ENCODE results near the gene TTL. TPM values are rescaled to one million over a fixed set of nuclear protein-coding genes. Genes with fewer than 3 reads are reported as not detected.
A peak's percentile ranks its signal among the peaks of the same experiment; 100 is the strongest.

The TTL gene
- total RNA-seq, 1 experiment from 2014 or later, result 31.4 TPM

- H3K27ac ChIP-seq (ENCODE audit: low read length), result no peak overlapping the region
Measured at GRCh38 chr2:112462178-112462577, 19.8 kb upstream of the TTL start.

GRCh38 chr2:112463256-112463655 is 18.7 kb upstream of the TTL start:
- TF ChIP-seq CTCF (conservative IDR thresholded peaks at IDR 0.05; ENCODE audit: low read depth, low read length) (no peak), EZH2phosphoT487 (IDR thresholded peaks at IDR 0.05; ENCODE audit: borderline replicate concordance, low read length) (no peak), EZH2 (IDR thresholded peaks at IDR 0.05; ENCODE audit: low read length, unreplicated experiment) (no peak)
- no TSS peak for BruUV-seq (replicated peaks)
- CTCF ChIA-PET, result no interaction called here
- intact Hi-C loops (cut with micrococcal nuclease), result no loop called here
- ATAC-seq (no peak), DNase-seq (no peak)
- Histone ChIP-seq H2AFZ (ENCODE audit: low read length) (no peak overlapping the region), H4K20me1 (ENCODE audit: low read length) (no peaks in the 10 kb centered on the region), H3K9me2 (replicated peaks; ENCODE audit: low read length) (no peaks in the 10 kb centered on the region), H3K9ac (ENCODE audit: low read length) (no peak overlapping the region), H3K79me2 (ENCODE audit: low read length) (no peaks in the 10 kb centered on the region), H3K4me2 (ENCODE audit: low read length) (no peak overlapping the region), H3K27ac (ENCODE audit: low read length) (no peak overlapping the region), H3K36me3 (ENCODE audit: low read depth, low read length) (no peaks in the 10 kb centered on the region), H3F3A (ENCODE audit: low read length, unreplicated experiment) (no peaks in the 10 kb centered on the region), H3K27me3 (ENCODE audit: low read length) (no peaks in the 10 kb centered on the region), H3K4me1 (ENCODE audit: insufficient read depth, low read length) (no peaks in the 10 kb centered on the region), H3K9me3 (ENCODE audit: low read length) (no peaks in the 10 kb centered on the region), H3K4me3 (ENCODE audit: low read length) (no peak overlapping the region)
- POLR2A ChIA-PET (ENCODE audit: unreplicated experiment), result no interaction called here

More at GRCh38 chr2:112462178-112462577, 19.8 kb upstream of the TTL start:
- H3K4me1 ChIP-seq (ENCODE audit: insufficient read depth, low read length), result no peaks in the 10 kb centered on the region
- no peak overlapping the region for H3K9ac ChIP-seq (ENCODE audit: low read length)
- H3F3A ChIP-seq (ENCODE audit: low read length, unreplicated experiment), result no peaks in the 10 kb centered on the region
- H3K79me2 ChIP-seq (ENCODE audit: low read length), result no peaks in the 10 kb centered on the region
- no peak for TF ChIP-seq EZH2phosphoT487 (IDR thresholded peaks at IDR 0.05; ENCODE audit: borderline replicate concordance, low read length)
- TF ChIP-seq EZH2 (IDR thresholded peaks at IDR 0.05; ENCODE audit: low read length, unreplicated experiment), result no peak
- no peak for TF ChIP-seq CTCF (conservative IDR thresholded peaks at IDR 0.05; ENCODE audit: low read depth, low read length)
- H4K20me1 ChIP-seq (ENCODE audit: low read length), result no peaks in the 10 kb centered on the region
- DNase-seq, result no peak
- H3K9me3 ChIP-seq (ENCODE audit: low read length), result no peaks in the 10 kb centered on the region
- H3K9me2 ChIP-seq (replicated peaks; ENCODE audit: low read length), result no peaks in the 10 kb centered on the region
- intact Hi-C loops (cut with micrococcal nuclease), result no loop called here
- no peak overlapping the region for H3K4me3 ChIP-seq (ENCODE audit: low read length)
- no TSS peak for BruUV-seq (replicated peaks)
- H3K4me2 ChIP-seq (ENCODE audit: low read length), result no peak overlapping the region
- H3K36me3 ChIP-seq (ENCODE audit: low read depth, low read length), result no peaks in the 10 kb centered on the region
- no peaks in the 10 kb centered on the region for H3K27me3 ChIP-seq (ENCODE audit: low read length)
- ChIA-PET CTCF (interaction anchor here (0.5 kb wide), 1 partner anchor 340 kb away, joined by 3 read pairs; no protein-coding TSS in a partner anchor), POLR2A (ENCODE audit: unreplicated experiment) (no interaction called here)
- no peak for ATAC-seq
- no peak overlapping the region for H2AFZ ChIP-seq (ENCODE audit: low read length)

GRCh38 chr2:112465382-112465781 is 16.6 kb upstream of the TTL start:
- H3K36me3 ChIP-seq (ENCODE audit: low read depth, low read length), result no peaks in the 10 kb centered on the region
- CTCF ChIA-PET, result interaction anchor here (0.6 kb wide), 1 partner anchor 570 kb away, joined by 9 read pairs; no protein-coding TSS in a partner anchor
- H2AFZ ChIP-seq (ENCODE audit: low read length), result no peak overlapping the region
- ATAC-seq (peak; percentile 45; the same call in 1 of the 2 replicates), DNase-seq (peak; percentile 28)
- intact Hi-C loops (cut with micrococcal nuclease), result no loop called here
- no peaks in the 10 kb centered on the region for H3K79me2 ChIP-seq (ENCODE audit: low read length)
- no peaks in the 10 kb centered on the region for H3K4me1 ChIP-seq (ENCODE audit: insufficient read depth, low read length)
- H3K9ac ChIP-seq (ENCODE audit: low read length), result no peak overlapping the region
- peak; percentile 48 for TF ChIP-seq CTCF (conservative IDR thresholded peaks at IDR 0.05; ENCODE audit: low read depth, low read length)
- no peak for TF ChIP-seq EZH2phosphoT487 (IDR thresholded peaks at IDR 0.05; ENCODE audit: borderline replicate concordance, low read length)
- TF ChIP-seq EZH2 (IDR thresholded peaks at IDR 0.05; ENCODE audit: low read length, unreplicated experiment), result no peak
- no peaks in the 10 kb centered on the region for H3F3A ChIP-seq (ENCODE audit: low read length, unreplicated experiment)
- BruUV-seq (replicated peaks), result no TSS peak
- H3K4me2 ChIP-seq (ENCODE audit: low read length), result no peak overlapping the region
- H4K20me1 ChIP-seq (ENCODE audit: low read length), result no peaks in the 10 kb centered on the region
- H3K9me2 ChIP-seq (replicated peaks; ENCODE audit: low read length), result no peaks in the 10 kb centered on the region
- no peaks in the 10 kb centered on the region for H3K9me3 ChIP-seq (ENCODE audit: low read length)
- H3K4me3 ChIP-seq (ENCODE audit: low read length), result no peak overlapping the region
- no peak overlapping the region for H3K27ac ChIP-seq (ENCODE audit: low read length)
- no peaks in the 10 kb centered on the region for H3K27me3 ChIP-seq (ENCODE audit: low read length)
- POLR2A ChIA-PET (ENCODE audit: unreplicated experiment), result no interaction called here
